ENCODE measurements around the gene DRAP1. TPM values are rescaled to one million over a fixed set of nuclear protein-coding genes. Genes with fewer than 3 reads are reported as not detected.

The DRAP1 gene
- total RNA-seq (2014; rRNA removed; shearing (Covaris generic); ENCODE audit: low replicate concordance) = 66.2 and 111 TPM in 2 replicates

GRCh38 chr11:65919141-65919572 is at the start of gene DRAP1:
DRAP1 (plus strand) TSS chr11:65919426; CDS start chr11:65919502, 76 bp downstream.
- peaks cover 20% of the 10 kb centered on the region for H3K4me1 ChIP-seq (ENCODE audit: low read length)
- peak within 1 kb of the TSS; percentile 99 for H3K4me3 ChIP-seq (ENCODE audit: low read length)
- peaks cover 9% of the 10 kb centered on the region; the same call in 1 of the 2 replicates for H3K79me2 ChIP-seq (ENCODE audit: low read length)
- H3K9me3 ChIP-seq (ENCODE audit: low read length) = no peaks in the 10 kb centered on the region
- peak within 1 kb of the TSS; percentile 90 for H2AFZ ChIP-seq (ENCODE audit: low read length)
- H3K9me2 ChIP-seq (replicated peaks; ENCODE audit: insufficient read depth, low read length) = no peaks in the 10 kb centered on the region
- H4K20me1 ChIP-seq (ENCODE audit: insufficient read depth, low read depth, low read length) = no peaks in the 10 kb centered on the region
- peak within 1 kb of the TSS; percentile 92 for H3K9ac ChIP-seq (ENCODE audit: low read length)
- H3K4me2 ChIP-seq (ENCODE audit: low read depth, low read length, poor library complexity, severe bottlenecking) = peak within 1 kb of the TSS; percentile 84
- DNase-seq = peak; percentile 99
- no peaks in the 10 kb centered on the region for H3K27me3 ChIP-seq (ENCODE audit: low read length)
- 0 out of 2 replicates have a peak within 1 kb of the TSS, but pooled peaks have one; percentile 42 for H3K27ac ChIP-seq (ENCODE audit: low read length)
- no peaks in the 10 kb centered on the region for H3K36me3 ChIP-seq (ENCODE audit: insufficient read depth, low read length)

GRCh38 chr11:65869643-65870306 is 49.5 kb upstream of the DRAP1 start:
- H3K9me3 ChIP-seq (ENCODE audit: low read length) = no peaks in the 10 kb centered on the region
- H3K4me1 ChIP-seq (ENCODE audit: low read length) = peaks cover 18% of the 10 kb centered on the region
- H3K27ac ChIP-seq (ENCODE audit: low read length) = no peak overlapping the region
- DNase-seq = peak; percentile 57
- H3K79me2 ChIP-seq (ENCODE audit: low read length) = no peaks in the 10 kb centered on the region
- no peaks in the 10 kb centered on the region; the same call in 1 of the 2 replicates for H3K36me3 ChIP-seq (ENCODE audit: insufficient read depth, low read length)
- H3K9ac ChIP-seq (ENCODE audit: low read length) = no peak overlapping the region
- H3K27me3 ChIP-seq (ENCODE audit: low read length) = no peaks in the 10 kb centered on the region
- no peak overlapping the region for H3K4me3 ChIP-seq (ENCODE audit: low read length)
- peaks cover 19% of the 10 kb centered on the region for H4K20me1 ChIP-seq (ENCODE audit: insufficient read depth, low read depth, low read length)
- H3K4me2 ChIP-seq (ENCODE audit: low read depth, low read length, poor library complexity, severe bottlenecking) = no peak overlapping the region
- no peak overlapping the region for H2AFZ ChIP-seq (ENCODE audit: low read length)
- H3K9me2 ChIP-seq (replicated peaks; ENCODE audit: insufficient read depth, low read length) = no peaks in the 10 kb centered on the region

GRCh38 chr11:65870307-65870658 is 48.9 kb upstream of the DRAP1 start:
- DNase-seq = no peak
- Histone ChIP-seq H2AFZ (ENCODE audit: low read length) (no peak overlapping the region), H4K20me1 (ENCODE audit: insufficient read depth, low read depth, low read length) (peaks cover 19% of the 10 kb centered on the region), H3K9me2 (replicated peaks; ENCODE audit: insufficient read depth, low read length) (no peaks in the 10 kb centered on the region), H3K4me1 (ENCODE audit: low read length) (peaks cover 18% of the 10 kb centered on the region), H3K79me2 (ENCODE audit: low read length) (no peaks in the 10 kb centered on the region), H3K36me3 (ENCODE audit: insufficient read depth, low read length) (no peaks in the 10 kb centered on the region; the same call in 1 of the 2 replicates), H3K9ac (ENCODE audit: low read length) (no peak overlapping the region), H3K4me2 (ENCODE audit: low read depth, low read length, poor library complexity, severe bottlenecking) (no peak overlapping the region), H3K27me3 (ENCODE audit: low read length) (no peaks in the 10 kb centered on the region), H3K27ac (ENCODE audit: low read length) (no peak overlapping the region), H3K9me3 (ENCODE audit: low read length) (no peaks in the 10 kb centered on the region), H3K4me3 (ENCODE audit: low read length) (no peak overlapping the region)

- no peak overlapping the region for H2AFZ ChIP-seq (ENCODE audit: low read length)
- DNase-seq = no peak
- H3K9me3 ChIP-seq (ENCODE audit: low read length) = no peaks in the 10 kb centered on the region
- peaks cover 18% of the 10 kb centered on the region for H3K4me1 ChIP-seq (ENCODE audit: low read length)
- no peak overlapping the region for H3K4me2 ChIP-seq (ENCODE audit: low read depth, low read length, poor library complexity, severe bottlenecking)
- no peak overlapping the region for H3K9ac ChIP-seq (ENCODE audit: low read length)
- no peak overlapping the region for H3K4me3 ChIP-seq (ENCODE audit: low read length)
- no peaks in the 10 kb centered on the region for H3K9me2 ChIP-seq (replicated peaks; ENCODE audit: insufficient read depth, low read length)
- H3K27me3 ChIP-seq (ENCODE audit: low read length) = no peaks in the 10 kb centered on the region
- H3K79me2 ChIP-seq (ENCODE audit: low read length) = no peaks in the 10 kb centered on the region
- H3K27ac ChIP-seq (ENCODE audit: low read length) = no peak overlapping the region
- H4K20me1 ChIP-seq (ENCODE audit: insufficient read depth, low read depth, low read length) = peaks cover 19% of the 10 kb centered on the region
- no peaks in the 10 kb centered on the region; the same call in 1 of the 2 replicates for H3K36me3 ChIP-seq (ENCODE audit: insufficient read depth, low read length)
Observed at GRCh38 chr11:65870706-65871681, 48.2 kb upstream of the DRAP1 start.

GRCh38 chr11:65871811-65872548 is 47.2 kb upstream of the DRAP1 start:
- no peak for DNase-seq
- Histone ChIP-seq H3K27me3 (ENCODE audit: low read length) (no peaks in the 10 kb centered on the region), H3K9me3 (ENCODE audit: low read length) (no peaks in the 10 kb centered on the region), H3K9ac (ENCODE audit: low read length) (no peak overlapping the region), H3K4me3 (ENCODE audit: low read length) (no peak overlapping the region), H4K20me1 (ENCODE audit: insufficient read depth, low read depth, low read length) (peaks cover 16% of the 10 kb centered on the region), H3K4me2 (ENCODE audit: low read depth, low read length, poor library complexity, severe bottlenecking) (no peak overlapping the region), H3K36me3 (ENCODE audit: insufficient read depth, low read length) (no peaks in the 10 kb centered on the region; the same call in 1 of the 2 replicates), H3K4me1 (ENCODE audit: low read length) (peaks cover 18% of the 10 kb centered on the region), H3K9me2 (replicated peaks; ENCODE audit: insufficient read depth, low read length) (no peaks in the 10 kb centered on the region), H3K27ac (ENCODE audit: low read length) (no peak overlapping the region), H3K79me2 (ENCODE audit: low read length) (no peaks in the 10 kb centered on the region), H2AFZ (ENCODE audit: low read length) (no peak overlapping the region)

GRCh38 chr11:65872586-65873317 is 46.5 kb upstream of the DRAP1 start, which contains the start of gene EFEMP2:
EFEMP2 (minus strand) TSS chr11:65872800; CDS start chr11:65872354, 446 bp downstream.
- H3K4me1 ChIP-seq (ENCODE audit: low read length) = peaks cover 15% of the 10 kb centered on the region
- no peaks in the 10 kb centered on the region for H3K27me3 ChIP-seq (ENCODE audit: low read length)
- no peaks in the 10 kb centered on the region for H3K9me3 ChIP-seq (ENCODE audit: low read length)
- no peak within 1 kb of the TSS for H3K27ac ChIP-seq (ENCODE audit: low read length)
- peak within 1 kb of the TSS; percentile 98 for H2AFZ ChIP-seq (ENCODE audit: low read length)
- no peaks in the 10 kb centered on the region for H3K9me2 ChIP-seq (replicated peaks; ENCODE audit: insufficient read depth, low read length)
- H3K36me3 ChIP-seq (ENCODE audit: insufficient read depth, low read length) = no peaks in the 10 kb centered on the region
- H3K79me2 ChIP-seq (ENCODE audit: low read length) = no peaks in the 10 kb centered on the region
- H3K4me2 ChIP-seq (ENCODE audit: low read depth, low read length, poor library complexity, severe bottlenecking) = peak within 1 kb of the TSS; percentile 90
- H3K9ac ChIP-seq (ENCODE audit: low read length) = peak within 1 kb of the TSS; percentile 79
- peaks cover 10% of the 10 kb centered on the region for H4K20me1 ChIP-seq (ENCODE audit: insufficient read depth, low read depth, low read length)
- peak within 1 kb of the TSS; percentile 63; the same call in 1 of the 2 replicates for H3K4me3 ChIP-seq (ENCODE audit: low read length)
- DNase-seq = no peak

- Histone ChIP-seq H3K27ac (ENCODE audit: low read length) (no peak overlapping the region), H3K9ac (ENCODE audit: low read length) (peak overlapping the region; percentile 79), H3K36me3 (ENCODE audit: insufficient read depth, low read length) (no peaks in the 10 kb centered on the region), H3K9me3 (ENCODE audit: low read length) (no peaks in the 10 kb centered on the region), H3K9me2 (replicated peaks; ENCODE audit: insufficient read depth, low read length) (no peaks in the 10 kb centered on the region), H3K79me2 (ENCODE audit: low read length) (no peaks in the 10 kb centered on the region), H2AFZ (ENCODE audit: low read length) (peak overlapping the region; percentile 98), H3K4me1 (ENCODE audit: low read length) (peaks cover 15% of the 10 kb centered on the region), H3K4me2 (ENCODE audit: low read depth, low read length, poor library complexity, severe bottlenecking) (peak overlapping the region; percentile 90), H3K27me3 (ENCODE audit: low read length) (no peaks in the 10 kb centered on the region), H4K20me1 (ENCODE audit: insufficient read depth, low read depth, low read length) (peaks cover 2% of the 10 kb centered on the region; the same call in 1 of the 2 replicates), H3K4me3 (ENCODE audit: low read length) (peak overlapping the region; percentile 63; the same call in 1 of the 2 replicates)
- DNase-seq = peak; percentile 97
Observed at GRCh38 chr11:65873318-65874156, 45.7 kb upstream of the DRAP1 start.
